GM19035 (cell line): ENCODE measurements around the gene MACROD2.

Experiments used
- ATAC-seq: cut with Tn5 transposase; IDR thresholded peaks from one replicate; pipeline ENCODE4 v1.9.1; 2021; ENCODE audit not compliant: unreplicated experiment

Gene MACROD2

DNA sequence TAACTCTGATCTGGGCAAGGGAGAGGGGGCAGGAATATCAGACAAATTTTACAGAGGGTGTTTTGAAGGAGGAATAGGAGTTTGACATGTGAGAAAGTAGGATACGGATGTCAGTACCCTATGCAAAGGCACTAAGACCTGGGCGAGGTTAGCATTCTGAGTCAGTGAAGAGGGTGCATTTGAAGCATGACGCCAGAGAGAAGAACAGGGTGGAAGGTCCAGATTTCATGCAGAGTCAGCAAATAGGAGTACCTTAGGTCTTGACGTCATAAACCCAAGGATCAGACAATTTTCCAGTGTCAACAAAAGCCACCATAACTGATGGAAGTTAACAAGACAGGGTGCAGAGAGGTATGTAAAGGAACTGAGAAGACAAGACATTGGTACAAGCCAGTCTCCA is 1738.7 kb downstream of the MACROD2 start:
- ATAC-seq, result no peak

DNA sequence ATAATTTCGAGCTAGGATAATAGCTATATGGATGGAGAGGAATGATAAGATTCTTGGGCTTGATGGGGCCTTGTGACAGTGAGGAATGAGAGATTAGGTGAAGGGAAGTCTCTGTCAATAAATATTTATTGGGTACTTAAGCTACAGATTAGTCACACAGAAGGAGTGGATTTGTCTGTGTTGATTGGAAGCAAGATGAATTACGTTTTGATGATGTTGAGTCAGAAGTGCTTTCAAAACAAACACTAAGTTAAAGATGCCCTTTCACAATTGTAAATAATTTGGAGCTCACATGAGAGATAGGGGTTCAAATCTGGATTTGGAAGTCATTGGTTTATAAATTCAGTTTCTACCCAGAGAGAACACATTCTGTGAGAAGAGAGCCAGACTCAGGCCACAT is 1743.7 kb downstream of the MACROD2 start:
- no peak for ATAC-seq

DNA sequence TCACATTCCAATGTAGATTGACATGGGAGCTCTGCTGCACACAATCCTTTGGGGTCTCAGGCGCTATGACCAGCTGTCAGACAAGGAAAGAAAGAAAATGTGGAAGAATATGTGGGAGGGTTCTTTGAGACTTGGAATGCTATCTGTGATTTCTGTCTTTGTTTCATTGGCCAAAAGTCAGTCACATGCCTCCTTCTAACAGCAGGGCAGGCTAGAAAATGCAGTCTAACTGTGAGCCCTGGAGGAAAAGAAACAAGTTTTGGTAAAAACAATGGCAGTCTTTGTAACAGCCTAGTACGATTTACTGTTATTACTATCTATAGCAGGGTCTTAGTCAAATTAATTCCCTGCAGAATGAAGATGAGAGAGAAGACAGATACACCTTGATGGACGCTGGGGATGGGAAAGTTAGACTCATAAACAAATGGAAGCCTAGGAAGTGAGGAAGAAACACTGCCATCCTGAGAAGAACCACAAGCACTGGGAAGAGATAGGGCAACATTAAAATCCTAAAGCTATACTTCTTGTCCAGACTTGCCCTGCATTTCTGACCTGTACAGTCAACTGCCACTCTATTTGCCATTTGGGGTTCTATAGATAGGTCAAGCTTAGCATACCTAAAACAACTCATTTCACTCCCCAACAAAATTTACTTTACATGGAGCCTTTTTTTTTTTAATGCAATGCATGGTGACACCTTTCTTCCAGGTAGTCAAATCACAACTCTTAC is 1744.9 kb downstream of the MACROD2 start:
- ATAC-seq, result no peak

DNA sequence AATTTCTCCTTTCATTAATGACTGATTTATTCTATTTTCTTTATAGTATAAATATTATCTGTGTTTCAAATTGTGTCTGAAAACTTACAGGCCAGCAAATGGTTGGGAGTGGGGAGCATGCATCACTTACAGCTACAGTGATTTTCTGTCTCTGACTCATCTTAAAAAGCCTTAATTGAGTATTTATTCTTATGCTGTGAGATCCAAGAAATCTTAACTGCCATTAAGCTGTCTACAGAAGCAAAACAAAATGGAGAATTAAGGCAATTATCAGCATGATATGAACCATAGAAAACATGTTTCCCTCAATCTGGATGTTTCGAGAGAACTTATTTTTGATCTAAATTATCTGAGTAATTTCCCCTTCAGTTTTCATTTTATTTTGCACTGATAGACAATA is 1746.8 kb downstream of the MACROD2 start:
- ATAC-seq, result no peak

DNA sequence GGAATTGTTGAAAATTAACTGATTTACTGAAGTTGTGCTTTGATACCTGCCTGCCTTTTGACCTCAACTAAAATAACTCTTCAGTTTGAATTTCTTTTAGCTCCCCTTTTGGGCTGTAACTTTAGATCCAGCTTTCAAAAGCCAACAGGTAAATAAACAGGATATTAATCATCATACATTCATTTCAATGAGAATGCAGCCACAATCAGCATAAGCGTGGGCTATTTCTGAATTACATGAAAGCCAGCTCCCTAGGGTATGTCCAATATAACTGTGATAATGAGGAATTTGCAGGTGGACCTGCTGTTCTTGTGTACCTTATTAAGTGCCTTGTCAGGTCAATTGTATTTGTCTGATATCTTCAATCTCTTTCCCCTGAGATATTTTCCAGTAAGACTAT is 1747.3 kb downstream of the MACROD2 start:
- ATAC-seq, result no peak

DNA sequence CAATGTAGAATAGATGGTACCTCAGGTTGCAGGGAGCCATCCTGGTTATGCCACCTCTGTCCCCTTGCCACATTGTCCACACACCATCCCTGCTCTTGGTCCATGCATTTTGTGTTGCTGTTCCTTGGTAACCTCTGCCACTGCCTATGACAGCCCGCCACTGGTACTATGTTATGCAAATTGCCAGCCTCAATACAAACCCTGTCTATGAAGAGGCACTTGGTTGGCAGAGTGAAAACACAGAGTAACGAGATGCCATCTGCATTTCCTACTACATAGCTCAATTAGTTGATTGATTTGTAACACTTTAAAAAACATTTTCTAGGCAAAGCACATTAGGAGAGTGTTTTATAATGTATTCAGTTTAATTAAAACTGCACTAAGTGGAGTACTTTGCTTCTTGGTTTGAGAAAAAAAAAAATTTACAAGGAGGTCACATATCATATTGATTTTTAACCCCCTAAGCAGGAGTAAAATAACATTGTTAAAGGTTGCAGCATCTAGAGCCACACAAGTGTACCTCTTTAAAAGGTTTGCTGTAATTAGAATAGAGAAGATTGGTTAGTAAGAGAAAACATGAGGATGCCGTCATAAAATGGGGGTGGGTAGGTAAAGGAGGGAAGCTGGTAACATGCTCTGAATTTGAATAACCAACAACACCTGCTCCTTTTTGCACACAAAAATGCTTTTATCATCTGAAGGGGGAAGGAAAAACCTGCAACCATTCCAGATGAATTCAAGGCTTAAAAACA is 1760.9 kb downstream of the MACROD2 start:
- no peak for ATAC-seq

DNA sequence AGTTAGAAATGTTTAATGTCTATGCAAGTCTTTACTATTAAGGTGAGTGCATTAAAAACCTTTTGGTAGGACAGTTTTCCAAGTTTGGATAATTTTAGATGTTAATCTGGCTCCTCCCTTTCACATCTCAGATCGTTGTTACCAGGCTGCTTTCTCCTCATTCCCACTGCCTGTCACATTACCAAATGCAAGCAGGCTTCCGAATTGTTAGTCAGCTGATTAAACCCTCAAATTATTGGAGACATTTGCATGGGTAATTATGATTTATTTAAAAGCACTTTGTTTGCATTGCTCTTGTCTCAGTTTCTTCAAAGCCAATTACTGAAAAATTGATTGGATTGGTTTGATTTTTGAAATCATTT is 1761.4 kb downstream of the MACROD2 start:
- ATAC-seq, result no peak

DNA sequence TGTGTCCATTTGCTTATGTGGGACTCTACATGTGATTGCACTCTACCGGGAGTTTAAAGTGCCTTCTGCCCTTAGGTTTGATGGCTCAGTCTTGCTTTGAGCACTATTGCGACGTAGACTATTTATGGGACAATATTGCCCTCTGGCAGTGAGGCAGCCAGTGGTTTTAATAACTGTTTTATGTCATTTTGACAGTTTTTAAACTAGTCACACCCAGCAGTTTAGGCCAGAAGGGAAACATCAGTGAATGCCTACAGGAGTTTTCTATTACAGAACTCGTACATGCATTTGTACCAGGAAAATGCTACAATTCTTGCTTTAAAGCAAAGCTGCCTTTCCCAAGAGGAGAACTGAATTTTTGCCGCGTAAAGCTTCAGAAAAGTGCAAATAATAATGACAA is 1764.3 kb downstream of the MACROD2 start:
- no peak for ATAC-seq

DNA sequence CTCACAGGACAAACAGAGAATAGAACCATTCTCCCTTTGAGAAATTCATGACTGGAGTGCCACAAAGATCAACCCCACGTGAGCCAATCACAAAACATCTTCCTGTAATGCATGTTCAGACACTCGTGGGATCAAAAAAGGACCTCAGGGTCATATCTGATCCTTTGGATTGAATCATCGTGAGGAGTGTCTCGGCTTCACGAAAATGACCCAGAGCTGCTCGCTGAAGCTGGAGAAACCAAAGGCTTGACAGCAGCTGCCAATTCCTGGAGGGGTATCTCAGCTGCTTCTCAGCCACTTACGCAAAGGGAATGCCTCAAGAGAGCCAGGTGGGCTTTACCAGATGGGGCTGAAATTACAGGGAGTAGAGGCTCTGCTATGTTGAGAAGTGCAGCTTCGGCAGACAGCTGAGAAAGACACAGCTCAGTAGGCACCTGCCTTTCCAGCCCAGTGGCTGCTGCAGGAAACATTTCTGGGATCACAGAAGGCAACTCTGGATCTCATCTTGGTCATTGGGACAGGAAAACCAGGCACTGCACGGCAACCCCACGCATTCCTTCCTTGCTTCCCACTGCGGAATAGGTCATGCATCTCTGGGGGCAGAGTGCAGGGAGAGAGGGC is 1764.8 kb downstream of the MACROD2 start:
- no peak for ATAC-seq

DNA sequence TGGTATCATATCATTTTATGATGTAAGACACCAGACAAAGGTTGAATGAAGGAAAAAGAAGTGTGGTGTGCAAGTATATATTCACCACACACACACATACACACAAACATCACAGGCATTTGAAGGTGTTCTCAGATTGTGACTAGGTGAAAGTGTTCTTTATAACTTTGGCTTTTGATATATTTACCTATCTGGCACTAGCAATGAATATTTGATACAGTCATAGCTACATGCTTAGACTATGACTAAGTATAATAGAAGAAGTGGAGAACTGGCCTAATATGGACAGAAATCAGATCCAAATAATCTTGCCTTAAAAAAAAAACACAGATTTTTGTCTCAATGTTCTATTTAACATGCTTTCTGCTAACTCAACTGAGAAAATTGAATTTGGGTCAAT is 1768.0 kb downstream of the MACROD2 start:
- ATAC-seq, result no peak

DNA sequence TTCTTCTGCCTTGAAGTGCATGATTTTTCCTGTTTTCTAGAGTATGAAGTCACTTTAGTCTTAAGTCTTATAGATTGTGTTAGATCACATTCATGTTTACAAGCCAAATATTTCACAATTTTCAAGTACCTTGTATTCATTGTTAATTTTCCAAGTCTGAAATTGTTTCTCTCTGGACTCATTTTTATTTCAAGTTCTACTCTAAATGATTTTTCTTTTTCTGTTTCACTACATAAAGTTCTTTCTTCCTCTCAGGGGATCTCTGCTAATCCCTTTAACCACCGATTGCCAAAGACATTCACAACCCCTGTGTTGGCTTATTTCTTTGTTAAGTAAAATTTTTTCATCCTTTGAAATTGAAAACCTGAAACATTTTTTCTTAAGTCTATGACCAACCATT is 1772.3 kb downstream of the MACROD2 start:
- ATAC-seq, result no peak

DNA sequence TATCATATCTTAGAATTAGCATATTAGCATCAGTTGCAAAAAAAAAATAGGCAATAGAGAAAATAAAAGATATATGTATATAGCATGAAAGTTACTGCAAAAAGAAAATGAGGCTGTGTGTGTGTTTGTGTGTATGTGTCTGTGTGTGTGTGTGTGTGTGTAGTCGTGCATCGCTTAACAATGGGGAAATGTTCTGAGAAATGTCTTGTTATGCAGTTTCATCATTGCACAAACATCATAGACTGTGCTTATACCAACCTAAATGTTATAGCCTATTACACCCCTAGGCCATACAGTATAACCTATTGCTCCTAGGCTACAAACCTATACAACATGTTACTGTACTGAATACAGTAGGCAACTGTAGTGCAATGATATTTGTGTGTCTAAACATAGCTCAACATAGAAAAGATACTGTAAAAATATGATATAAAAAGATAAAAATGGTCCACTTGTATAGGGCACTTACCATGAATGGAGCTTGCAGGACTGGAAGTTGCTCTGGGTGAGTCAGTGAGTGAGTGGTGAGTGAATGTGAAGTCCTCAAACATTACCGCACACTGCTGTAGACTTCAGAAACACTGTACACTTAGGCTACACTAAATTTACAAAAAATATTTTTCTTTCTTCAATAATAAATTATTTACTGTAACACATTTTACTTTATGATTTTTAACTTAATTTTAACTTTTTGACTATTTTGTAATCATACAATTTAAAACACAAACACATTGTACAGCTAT is 1772.9 kb downstream of the MACROD2 start:
- ATAC-seq, result no peak

DNA sequence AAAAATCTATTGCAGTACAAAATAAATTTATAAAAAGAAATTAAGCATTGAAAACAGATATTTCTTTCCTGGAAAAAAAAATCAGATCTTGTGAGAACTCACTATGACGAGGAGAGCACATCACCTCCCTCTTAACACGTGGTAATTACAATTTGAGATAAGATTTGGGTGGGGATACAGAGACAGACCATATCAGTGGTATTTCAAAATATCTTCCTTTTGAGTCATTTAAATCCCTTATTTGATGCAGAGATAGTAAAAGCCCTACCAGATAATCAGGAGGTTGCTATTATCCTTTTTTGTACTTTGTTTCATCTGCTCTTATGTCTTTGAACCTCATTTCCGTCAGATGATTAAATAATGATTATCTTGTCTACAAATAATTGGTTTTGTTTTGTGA is 1777.5 kb downstream of the MACROD2 start:
- no peak for ATAC-seq

DNA sequence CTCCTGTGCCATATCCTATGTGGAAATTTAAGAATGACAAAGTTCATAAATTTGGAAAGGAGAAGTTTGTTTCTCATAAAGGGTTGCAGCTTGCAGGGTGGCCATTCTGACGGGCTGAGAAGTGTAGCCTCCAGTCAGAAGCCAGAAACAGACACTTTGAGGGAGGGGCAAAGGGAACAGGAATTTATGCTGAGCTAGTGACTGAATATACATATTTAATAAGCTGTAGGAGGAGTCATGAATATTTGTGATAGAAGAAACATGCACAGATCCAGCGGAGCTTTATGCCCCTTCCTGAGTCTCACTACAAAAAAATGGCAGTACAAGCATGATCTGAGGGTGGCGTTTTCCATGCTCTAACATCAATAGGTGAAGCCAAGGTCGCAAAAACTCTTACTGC is 1779.6 kb downstream of the MACROD2 start:
- ATAC-seq, result no peak

DNA sequence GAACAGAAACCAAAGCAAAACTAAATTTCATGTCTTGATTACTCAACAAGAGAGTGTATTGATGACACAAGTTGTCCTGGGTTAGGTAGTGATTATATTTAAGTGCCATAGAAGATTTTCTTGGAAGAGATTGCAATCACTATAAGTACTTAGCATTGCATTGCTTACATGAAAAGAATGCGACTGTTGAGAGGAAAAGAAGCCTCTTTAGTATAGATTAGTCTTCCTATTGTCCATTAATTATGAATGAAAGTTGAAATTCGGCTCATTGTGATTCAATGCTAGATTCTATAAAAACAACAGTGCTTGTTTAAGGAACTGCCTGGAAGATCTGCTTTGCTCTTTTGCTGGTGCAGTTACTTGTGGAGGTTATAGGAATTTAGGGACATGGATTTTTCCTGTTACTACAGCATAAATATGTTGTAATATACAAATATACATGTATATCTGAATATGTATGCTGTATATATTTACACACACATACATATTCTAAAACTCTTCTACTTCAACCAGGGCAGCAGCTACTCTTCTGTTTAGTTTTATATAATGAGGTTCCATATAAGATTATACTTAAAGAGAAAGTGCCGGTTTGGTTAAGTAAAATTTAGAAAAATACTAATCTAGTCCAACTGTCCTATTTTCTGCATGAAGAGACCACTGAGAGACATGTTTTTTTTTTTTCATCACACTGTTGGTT is 1781.6 kb downstream of the MACROD2 start:
- ATAC-seq, result no peak

DNA sequence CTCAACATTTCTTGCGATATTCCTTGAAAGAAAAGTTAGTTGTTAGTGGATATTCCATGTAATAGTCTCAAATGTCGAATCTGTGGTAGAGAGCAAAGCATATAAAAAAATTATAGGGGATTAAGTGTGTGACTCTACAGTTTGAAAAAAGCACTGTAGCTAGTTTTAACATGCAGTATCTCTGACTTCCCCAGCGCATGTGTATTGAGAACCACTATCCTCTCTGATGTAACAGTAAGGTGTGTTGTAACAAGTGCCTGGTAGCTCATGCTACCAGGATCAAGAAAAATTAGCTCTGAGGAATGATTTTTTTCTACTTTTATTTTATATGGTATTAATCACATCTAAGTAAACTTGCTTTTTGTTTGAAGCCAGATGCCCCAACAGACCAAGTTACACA is 1788.7 kb downstream of the MACROD2 start:
- no peak for ATAC-seq

DNA sequence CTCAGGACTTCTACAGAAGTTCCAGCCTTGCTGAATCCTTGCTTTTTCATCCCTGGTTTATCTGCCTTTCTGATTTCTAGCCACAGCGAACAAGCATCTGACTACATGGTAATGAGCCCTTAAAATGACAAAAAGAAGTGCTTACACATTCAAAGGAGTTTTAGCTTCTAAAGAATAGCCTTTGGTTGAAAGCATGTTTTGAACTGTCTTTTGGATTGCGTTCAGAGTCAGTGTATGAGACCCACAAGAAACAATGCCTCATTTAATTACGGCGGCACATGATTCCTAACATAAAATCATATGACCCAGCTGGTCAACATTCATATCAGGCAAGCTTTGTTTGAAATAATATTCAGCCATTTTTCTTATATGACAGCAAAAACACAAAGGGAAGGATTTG is 1793.8 kb downstream of the MACROD2 start:
- no peak for ATAC-seq

DNA sequence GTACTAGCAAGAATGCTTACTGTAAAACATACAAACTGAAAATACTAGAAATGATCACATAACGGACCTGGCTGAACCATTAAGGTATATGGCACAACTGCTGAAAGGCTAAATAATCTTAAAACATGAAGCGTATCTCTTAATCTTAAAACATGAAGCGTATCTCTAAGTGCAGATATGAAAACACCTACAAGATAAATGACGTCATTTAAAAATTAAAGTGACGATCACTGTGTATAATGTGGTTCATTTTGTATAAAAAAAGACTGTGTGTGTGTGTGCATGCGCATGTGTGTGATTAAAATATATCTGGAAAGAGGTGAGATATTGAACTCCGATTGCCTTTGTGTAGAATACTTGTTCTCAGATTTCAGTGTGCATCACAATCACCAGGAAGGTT is 1797.5 kb downstream of the MACROD2 start:
- no peak for ATAC-seq

DNA sequence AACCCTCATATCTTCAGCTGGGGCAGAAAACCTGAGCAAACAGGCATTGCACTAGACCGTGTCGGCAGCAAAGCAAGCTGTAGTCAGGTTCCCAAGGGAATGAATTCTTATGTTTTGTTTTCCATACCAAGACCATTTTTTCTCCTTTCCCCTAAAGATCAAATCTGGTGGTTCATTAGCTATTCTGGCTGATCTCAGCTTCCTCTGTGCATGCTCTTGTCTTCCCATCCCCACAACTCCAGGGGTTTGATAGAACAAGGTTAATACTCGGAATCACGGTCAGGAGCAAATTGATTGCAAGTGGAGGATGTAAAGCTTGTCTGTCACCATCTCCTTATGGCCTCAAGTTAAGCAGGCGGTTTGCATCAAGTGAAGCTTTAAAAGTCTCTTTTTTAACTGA is 1799.1 kb downstream of the MACROD2 start:
- no peak for ATAC-seq

DNA sequence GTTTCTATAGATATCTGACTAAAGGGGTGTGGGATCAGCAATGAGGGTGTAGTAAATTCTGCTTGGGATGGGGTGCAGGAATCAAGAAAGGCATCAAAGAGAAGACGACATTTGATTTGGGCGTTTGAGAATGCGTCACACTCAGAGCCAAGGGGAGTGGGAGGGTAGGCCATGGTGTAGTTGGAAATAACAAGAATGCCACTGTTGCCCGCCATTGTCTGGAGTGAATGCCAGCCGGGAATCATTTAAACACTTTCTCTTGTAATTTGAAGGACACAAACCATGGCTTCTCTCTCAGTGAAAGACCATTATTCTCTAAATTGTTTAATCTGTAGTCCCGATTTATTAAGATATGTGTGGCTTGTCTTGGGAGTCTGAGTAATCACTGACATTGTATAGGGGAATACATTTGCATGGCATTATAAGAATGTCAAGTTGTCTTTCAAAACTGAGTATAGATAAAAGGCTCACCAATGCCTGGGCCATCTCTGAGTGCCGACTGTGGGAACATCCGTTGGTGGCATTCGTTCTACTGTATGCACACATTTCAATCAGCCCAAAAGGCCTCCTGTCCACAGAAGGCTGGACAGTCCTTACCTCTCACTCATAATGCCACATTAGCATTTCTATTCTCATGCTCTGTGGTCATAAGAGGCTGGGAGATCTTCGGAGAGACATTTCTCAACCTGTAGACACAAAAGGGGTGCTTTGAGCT is 1800.1 kb downstream of the MACROD2 start:
- ATAC-seq, result no peak
